Measurements from ENCODE around the gene PCDH9.

Gene PCDH9

DNA sequence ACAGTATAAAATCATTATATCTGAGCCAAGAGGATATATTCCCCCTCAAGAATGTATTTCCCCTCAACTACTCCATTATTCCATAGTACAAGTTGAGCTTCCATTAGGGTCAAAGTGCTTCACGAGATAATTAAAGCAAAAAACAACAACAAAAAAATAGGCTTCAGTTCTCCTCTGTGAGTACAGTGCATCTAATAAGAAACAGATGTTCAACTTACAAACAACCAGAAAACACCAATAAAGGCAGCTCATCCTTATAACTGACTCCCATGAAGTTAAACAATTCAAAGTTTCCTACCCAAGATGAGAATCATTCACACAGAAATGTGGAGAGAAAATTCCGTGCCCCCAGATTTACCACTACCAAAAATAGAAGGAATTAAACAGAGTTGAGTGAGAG is 854.4 kb downstream of the PCDH9 start:
- H3K4ac ChIP-seq (ENCODE audit: low read depth in 1 of 2, low read length in 2 of 2) = no peak overlapping the region
- no peak overlapping the region for H3K18ac ChIP-seq (ENCODE audit: low read depth in 1 of 2, low read length in 2 of 2)
- H4K91ac ChIP-seq (ENCODE audit: low read length) = no peak overlapping the region
- no peak overlapping the region for H2AK5ac ChIP-seq (ENCODE audit: low read length, severe bottlenecking)
- no peak overlapping the region for H2BK5ac ChIP-seq (ENCODE audit: low read depth, low read length, poor library complexity, severe bottlenecking)
- 85% methylated on average over 2 of the region's 2 CpGs for WGBS
- no peaks in the 10 kb centered on the region for H3K27me3 ChIP-seq (ENCODE audit: control insufficient read depth in 1 of 2, insufficient read depth in 1 of 2, low read length in 2 of 2)
- no peak for DNase-seq
- H3K4me2 ChIP-seq (ENCODE audit: low read length, poor library complexity, severe bottlenecking) = no peak overlapping the region
- no peak overlapping the region for H3K27ac ChIP-seq (ENCODE audit: low read length, poor library complexity, severe bottlenecking)
- peaks cover 4% of the 10 kb centered on the region for H3K9me3 ChIP-seq (ENCODE audit: control insufficient read depth, low read length)
- H3K4me1 ChIP-seq (ENCODE audit: control insufficient read depth, insufficient read depth, low read depth, low read length) = no peaks in the 10 kb centered on the region
- H3K79me1 ChIP-seq (replicated peaks; ENCODE audit: low read length, poor library complexity, severe bottlenecking) = no peaks in the 10 kb centered on the region
- no peak overlapping the region for H4K8ac ChIP-seq (ENCODE audit: low read length)
- H3K23ac ChIP-seq (ENCODE audit: low read length in 2 of 2) = no peak overlapping the region
- no peak overlapping the region for H3K9ac ChIP-seq (ENCODE audit: low read length)
- no peak overlapping the region for H2BK120ac ChIP-seq (ENCODE audit: low read depth, low read length)
- no peak overlapping the region for H2AFZ ChIP-seq (ENCODE audit: low read depth, low read length)
- H2BK15ac ChIP-seq (ENCODE audit: low read depth, poor library complexity, severe bottlenecking) = no peak overlapping the region
- H3K36me3 ChIP-seq (ENCODE audit: control insufficient read depth in 1 of 2, insufficient read depth in 2 of 2, low read depth in 1 of 2, low read length in 2 of 2) = no peaks in the 10 kb centered on the region
- H3K4me3 ChIP-seq (ENCODE audit: insufficient read depth in 1 of 2, low read depth in 1 of 2, low read length in 2 of 2) = no peak overlapping the region
- no peak overlapping the region for H2BK12ac ChIP-seq (ENCODE audit: low read length in 2 of 2)
- H3K14ac ChIP-seq (ENCODE audit: low read length in 2 of 2) = no peak overlapping the region

- no peaks in the 10 kb centered on the region for H3K36me3 ChIP-seq (ENCODE audit: control insufficient read depth in 1 of 2, insufficient read depth in 2 of 2, low read depth in 1 of 2, low read length in 2 of 2)
Observed at GRCh38 chr13:66369666-66370065, 860.5 kb downstream of the PCDH9 start.

GRCh38 chr13:66367356-66367755 is 862.8 kb downstream of the PCDH9 start:
- Histone ChIP-seq H4K8ac (ENCODE audit: low read length) (no peak overlapping the region), H2BK15ac (ENCODE audit: low read depth, poor library complexity, severe bottlenecking) (no peak overlapping the region), H2BK12ac (ENCODE audit: low read length in 2 of 2) (no peak overlapping the region), H3K9me3 (ENCODE audit: control insufficient read depth, low read length) (no peaks in the 10 kb centered on the region), H3K14ac (ENCODE audit: low read length in 2 of 2) (no peak overlapping the region), H3K4ac (ENCODE audit: low read depth in 1 of 2, low read length in 2 of 2) (no peak overlapping the region), H3K18ac (ENCODE audit: low read depth in 1 of 2, low read length in 2 of 2) (no peak overlapping the region), H3K36me3 (ENCODE audit: control insufficient read depth in 1 of 2, insufficient read depth in 2 of 2, low read depth in 1 of 2, low read length in 2 of 2) (no peaks in the 10 kb centered on the region), H2BK5ac (ENCODE audit: low read depth, low read length, poor library complexity, severe bottlenecking) (no peak overlapping the region), H3K4me3 (ENCODE audit: insufficient read depth in 1 of 2, low read depth in 1 of 2, low read length in 2 of 2) (no peak overlapping the region), H3K27me3 (ENCODE audit: control insufficient read depth in 1 of 2, insufficient read depth in 1 of 2, low read length in 2 of 2) (no peaks in the 10 kb centered on the region), H4K91ac (ENCODE audit: low read length) (no peak overlapping the region), H3K9ac (ENCODE audit: low read length) (no peak overlapping the region), H3K27ac (ENCODE audit: low read length, poor library complexity, severe bottlenecking) (no peak overlapping the region), H2AFZ (ENCODE audit: low read depth, low read length) (no peak overlapping the region), H3K4me1 (ENCODE audit: control insufficient read depth, insufficient read depth, low read depth, low read length) (no peaks in the 10 kb centered on the region), H3K23ac (ENCODE audit: low read length in 2 of 2) (no peak overlapping the region), H3K4me2 (ENCODE audit: low read length, poor library complexity, severe bottlenecking) (no peak overlapping the region), H2AK5ac (ENCODE audit: low read length, severe bottlenecking) (no peak overlapping the region), H3K79me1 (replicated peaks; ENCODE audit: low read length, poor library complexity, severe bottlenecking) (no peaks in the 10 kb centered on the region), H2BK120ac (ENCODE audit: low read depth, low read length) (no peak overlapping the region)
- WGBS = 25% methylated on average over 1 of the region's 1 CpG
- DNase-seq = no peak

More at GRCh38 chr13:66369666-66370065, 860.5 kb downstream of the PCDH9 start:
- no peaks in the 10 kb centered on the region for H3K9me3 ChIP-seq (ENCODE audit: control insufficient read depth, low read length)
- H3K4me3 ChIP-seq (ENCODE audit: insufficient read depth in 1 of 2, low read depth in 1 of 2, low read length in 2 of 2) = no peak overlapping the region
- no peak overlapping the region for H3K27ac ChIP-seq (ENCODE audit: low read length, poor library complexity, severe bottlenecking)
- no peak for DNase-seq
- no peak overlapping the region for H2BK120ac ChIP-seq (ENCODE audit: low read depth, low read length)
- H2BK12ac ChIP-seq (ENCODE audit: low read length in 2 of 2) = no peak overlapping the region
- no peaks in the 10 kb centered on the region for H3K79me1 ChIP-seq (replicated peaks; ENCODE audit: low read length, poor library complexity, severe bottlenecking)
- H3K9ac ChIP-seq (ENCODE audit: low read length) = no peak overlapping the region
- H3K27me3 ChIP-seq (ENCODE audit: control insufficient read depth in 1 of 2, insufficient read depth in 1 of 2, low read length in 2 of 2) = no peaks in the 10 kb centered on the region
- no peaks in the 10 kb centered on the region for H3K4me1 ChIP-seq (ENCODE audit: control insufficient read depth, insufficient read depth, low read depth, low read length)
- no peak overlapping the region for H3K4me2 ChIP-seq (ENCODE audit: low read length, poor library complexity, severe bottlenecking)
- no peak overlapping the region for H2BK15ac ChIP-seq (ENCODE audit: low read depth, poor library complexity, severe bottlenecking)
- 0% methylated on average over 1 of the region's 1 CpG for WGBS
- H3K14ac ChIP-seq (ENCODE audit: low read length in 2 of 2) = no peak overlapping the region
- H2BK5ac ChIP-seq (ENCODE audit: low read depth, low read length, poor library complexity, severe bottlenecking) = no peak overlapping the region
- no peak overlapping the region for H2AK5ac ChIP-seq (ENCODE audit: low read length, severe bottlenecking)
- no peak overlapping the region for H4K91ac ChIP-seq (ENCODE audit: low read length)
- H3K23ac ChIP-seq (ENCODE audit: low read length in 2 of 2) = no peak overlapping the region
- no peak overlapping the region for H4K8ac ChIP-seq (ENCODE audit: low read length)
- H2AFZ ChIP-seq (ENCODE audit: low read depth, low read length) = no peak overlapping the region
- no peak overlapping the region for H3K18ac ChIP-seq (ENCODE audit: low read depth in 1 of 2, low read length in 2 of 2)
- H3K4ac ChIP-seq (ENCODE audit: low read depth in 1 of 2, low read length in 2 of 2) = no peak overlapping the region

DNA sequence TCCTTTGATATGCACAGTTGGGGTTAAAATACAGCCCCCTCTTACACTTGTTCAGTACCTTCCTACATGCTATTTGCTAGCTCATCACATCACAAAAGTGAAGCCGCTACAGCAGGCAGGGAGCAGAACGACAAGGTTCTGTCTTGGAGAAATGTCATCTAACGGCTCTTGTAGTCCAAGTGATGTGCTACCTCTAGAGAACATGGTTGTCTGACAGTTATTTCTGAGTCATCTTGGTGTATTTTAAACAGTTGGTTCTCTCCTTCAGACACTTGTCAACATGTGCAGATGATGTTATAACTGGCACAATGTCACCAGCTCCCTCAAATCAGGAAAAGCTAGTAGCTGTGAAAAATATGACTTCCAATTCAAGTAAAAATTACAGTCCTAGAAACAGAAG is 865.0 kb downstream of the PCDH9 start:
- Histone ChIP-seq H3K9ac (ENCODE audit: low read length) (no peak overlapping the region), H3K9me3 (ENCODE audit: control insufficient read depth, low read length) (no peaks in the 10 kb centered on the region), H3K23ac (ENCODE audit: low read length in 2 of 2) (no peak overlapping the region), H2BK15ac (ENCODE audit: low read depth, poor library complexity, severe bottlenecking) (no peak overlapping the region), H3K4me1 (ENCODE audit: control insufficient read depth, insufficient read depth, low read depth, low read length) (no peaks in the 10 kb centered on the region), H3K27ac (ENCODE audit: low read length, poor library complexity, severe bottlenecking) (no peak overlapping the region), H3K4me2 (ENCODE audit: low read length, poor library complexity, severe bottlenecking) (no peak overlapping the region), H3K18ac (ENCODE audit: low read depth in 1 of 2, low read length in 2 of 2) (no peak overlapping the region), H2BK5ac (ENCODE audit: low read depth, low read length, poor library complexity, severe bottlenecking) (no peak overlapping the region), H3K27me3 (ENCODE audit: control insufficient read depth in 1 of 2, insufficient read depth in 1 of 2, low read length in 2 of 2) (no peaks in the 10 kb centered on the region), H2AK5ac (ENCODE audit: low read length, severe bottlenecking) (no peak overlapping the region), H3K79me1 (replicated peaks; ENCODE audit: low read length, poor library complexity, severe bottlenecking) (no peaks in the 10 kb centered on the region), H2BK12ac (ENCODE audit: low read length in 2 of 2) (no peak overlapping the region), H3K4me3 (ENCODE audit: insufficient read depth in 1 of 2, low read depth in 1 of 2, low read length in 2 of 2) (no peak overlapping the region), H2BK120ac (ENCODE audit: low read depth, low read length) (no peak overlapping the region), H3K36me3 (ENCODE audit: control insufficient read depth in 1 of 2, insufficient read depth in 2 of 2, low read depth in 1 of 2, low read length in 2 of 2) (no peaks in the 10 kb centered on the region), H3K14ac (ENCODE audit: low read length in 2 of 2) (no peak overlapping the region), H3K4ac (ENCODE audit: low read depth in 1 of 2, low read length in 2 of 2) (no peak overlapping the region), H4K8ac (ENCODE audit: low read length) (no peak overlapping the region), H2AFZ (ENCODE audit: low read depth, low read length) (no peak overlapping the region), H4K91ac (ENCODE audit: low read length) (no peak overlapping the region)
- WGBS = 87% methylated on average over 3 of the region's 3 CpGs
- no peak for DNase-seq
